ENCODE results near the gene IL18.

Gene IL18

DNA sequence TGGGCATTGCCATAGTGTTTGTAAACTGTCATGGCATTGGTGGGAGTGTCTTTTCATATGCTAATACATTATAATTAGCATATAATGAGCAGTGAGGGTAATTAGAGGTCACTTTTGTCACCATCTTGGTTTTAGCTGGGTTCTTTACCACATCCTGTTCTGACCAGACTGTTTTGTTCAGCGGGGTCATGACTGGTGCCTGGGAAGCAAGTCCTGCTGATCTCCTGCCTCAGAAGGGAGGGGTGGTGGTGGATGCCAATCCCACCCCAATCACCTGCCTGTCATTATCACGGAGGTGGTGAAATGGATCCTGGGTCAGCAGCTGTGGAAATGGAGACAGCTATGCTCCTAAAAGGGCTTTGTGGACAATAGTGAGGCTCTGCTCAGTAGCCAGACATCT, 31.2 kb downstream of the IL18 start:
- no peak for DNase-seq (ENCODE audit: low read depth)
- TF ChIP-seq, protein P1, sequence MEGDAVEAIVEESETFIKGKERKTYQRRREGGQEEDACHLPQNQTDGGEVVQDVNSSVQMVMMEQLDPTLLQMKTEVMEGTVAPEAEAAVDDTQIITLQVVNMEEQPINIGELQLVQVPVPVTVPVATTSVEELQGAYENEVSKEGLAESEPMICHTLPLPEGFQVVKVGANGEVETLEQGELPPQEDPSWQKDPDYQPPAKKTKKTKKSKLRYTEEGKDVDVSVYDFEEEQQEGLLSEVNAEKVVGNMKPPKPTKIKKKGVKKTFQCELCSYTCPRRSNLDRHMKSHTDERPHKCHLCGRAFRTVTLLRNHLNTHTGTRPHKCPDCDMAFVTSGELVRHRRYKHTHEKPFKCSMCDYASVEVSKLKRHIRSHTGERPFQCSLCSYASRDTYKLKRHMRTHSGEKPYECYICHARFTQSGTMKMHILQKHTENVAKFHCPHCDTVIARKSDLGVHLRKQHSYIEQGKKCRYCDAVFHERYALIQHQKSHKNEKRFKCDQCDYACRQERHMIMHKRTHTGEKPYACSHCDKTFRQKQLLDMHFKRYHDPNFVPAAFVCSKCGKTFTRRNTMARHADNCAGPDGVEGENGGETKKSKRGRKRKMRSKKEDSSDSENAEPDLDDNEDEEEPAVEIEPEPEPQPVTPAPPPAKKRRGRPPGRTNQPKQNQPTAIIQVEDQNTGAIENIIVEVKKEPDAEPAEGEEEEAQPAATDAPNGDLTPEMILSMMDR (conservative IDR thresholded peaks at IDR 0.05; ENCODE audit: low read length), result no peak
- no peak overlapping the region for H3K4me3 ChIP-seq (ENCODE audit: low read length)

DNA sequence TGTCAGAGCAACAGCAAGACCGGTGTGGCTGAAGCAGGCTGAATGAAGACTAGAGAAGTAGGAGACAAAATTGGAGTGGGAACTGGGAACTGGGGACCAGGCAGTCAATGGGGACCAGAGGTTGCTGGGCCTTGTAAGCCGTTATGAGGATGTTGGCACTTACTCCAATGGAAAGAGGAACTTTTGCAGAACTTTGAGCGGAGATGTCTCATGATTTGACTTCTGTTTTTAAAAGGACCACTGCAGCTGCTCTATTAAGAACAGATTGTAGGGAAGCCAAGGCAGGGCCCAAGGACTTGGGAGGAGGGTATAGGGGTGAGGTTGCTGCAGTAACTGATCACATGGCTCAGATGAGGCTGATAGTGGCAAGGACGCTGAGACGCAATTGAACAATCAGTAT, 34.2 kb downstream of the IL18 start:
- TF ChIP-seq, protein P1 (conservative IDR thresholded peaks at IDR 0.05; ENCODE audit: low read length), result no peak
- DNase-seq (ENCODE audit: low read depth), result no peak
- H3K4me3 ChIP-seq (ENCODE audit: low read length), result no peak overlapping the region

DNA sequence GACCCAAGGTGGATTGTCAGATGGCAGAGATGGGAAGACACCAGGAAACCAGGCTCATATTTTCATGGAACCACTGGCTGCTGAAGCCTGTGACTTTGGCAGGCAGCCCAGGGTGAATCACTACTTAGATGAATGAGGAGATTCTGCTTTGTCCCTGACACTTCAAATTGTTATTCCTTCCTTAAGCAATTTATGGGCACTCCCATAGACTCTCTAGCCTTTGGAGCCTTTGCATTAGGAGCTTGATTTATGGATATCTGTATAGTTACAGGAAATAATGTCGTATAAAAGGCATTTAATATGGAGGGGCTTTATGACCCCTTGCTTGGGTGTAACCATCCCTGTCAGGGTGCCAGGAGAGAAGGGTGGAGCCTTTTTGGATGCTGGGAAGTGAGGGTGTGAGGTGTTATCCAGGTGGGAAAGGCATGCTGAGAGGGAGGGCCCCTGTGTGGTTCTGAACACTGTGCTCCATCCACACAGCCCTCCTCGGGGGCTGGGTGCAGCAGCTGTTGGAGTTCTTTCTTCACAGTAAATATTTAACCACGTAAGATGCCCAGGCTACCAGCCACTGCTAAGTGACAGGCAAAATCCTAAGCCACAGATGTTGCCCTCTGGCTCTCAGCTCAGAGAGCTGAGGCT, 35.3 kb downstream of the IL18 start:
- TF ChIP-seq, protein P1 (conservative IDR thresholded peaks at IDR 0.05; ENCODE audit: low read length), result no peak
- no peak overlapping the region for H3K4me3 ChIP-seq (ENCODE audit: low read length)
- DNase-seq (ENCODE audit: low read depth), result peak; percentile 81

DNA sequence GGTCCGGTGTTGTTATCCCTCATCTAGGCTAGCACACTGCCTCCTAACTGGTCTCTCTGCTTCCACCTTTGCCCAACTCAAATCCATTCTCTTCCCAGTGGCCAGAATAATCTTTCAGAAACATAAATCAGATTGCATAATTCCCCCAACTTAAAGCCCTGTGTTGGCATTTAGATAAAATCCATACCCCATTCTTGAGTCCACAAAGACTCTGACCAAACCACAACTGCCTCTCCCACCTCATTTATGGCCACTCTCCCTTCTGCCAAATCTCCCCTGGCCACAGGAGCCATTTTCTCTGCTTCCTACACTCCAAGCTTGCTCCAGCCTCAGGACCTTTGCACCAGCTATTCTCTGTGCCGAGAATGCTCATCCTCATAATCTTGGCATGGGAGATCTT, 36.8 kb downstream of the IL18 start:
- TF ChIP-seq, protein P1 (conservative IDR thresholded peaks at IDR 0.05; ENCODE audit: low read length), result no peak
- DNase-seq (ENCODE audit: low read depth), result no peak
- H3K4me3 ChIP-seq (ENCODE audit: low read length), result no peak overlapping the region

DNA sequence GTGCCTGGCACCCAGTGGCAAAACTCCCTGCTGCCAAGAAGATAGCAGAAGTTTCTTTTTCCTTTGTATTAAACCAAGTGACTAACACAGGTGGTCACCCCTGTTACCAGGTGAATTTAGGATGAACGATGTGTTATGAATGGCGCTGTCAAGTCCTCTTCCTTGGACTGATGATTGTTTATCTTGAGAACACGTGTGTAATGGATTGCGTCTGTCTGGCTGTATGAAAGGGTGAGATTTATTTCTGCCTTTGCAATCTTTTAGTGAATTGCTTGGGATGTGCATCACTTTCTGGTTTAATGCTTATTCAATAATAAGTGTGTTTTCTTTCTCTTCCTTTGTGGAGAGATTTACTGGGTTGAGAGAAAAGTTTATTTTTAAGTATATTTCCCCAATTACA, 40.8 kb downstream of the IL18 start:
- DNase-seq (ENCODE audit: low read depth), result no peak

DNA sequence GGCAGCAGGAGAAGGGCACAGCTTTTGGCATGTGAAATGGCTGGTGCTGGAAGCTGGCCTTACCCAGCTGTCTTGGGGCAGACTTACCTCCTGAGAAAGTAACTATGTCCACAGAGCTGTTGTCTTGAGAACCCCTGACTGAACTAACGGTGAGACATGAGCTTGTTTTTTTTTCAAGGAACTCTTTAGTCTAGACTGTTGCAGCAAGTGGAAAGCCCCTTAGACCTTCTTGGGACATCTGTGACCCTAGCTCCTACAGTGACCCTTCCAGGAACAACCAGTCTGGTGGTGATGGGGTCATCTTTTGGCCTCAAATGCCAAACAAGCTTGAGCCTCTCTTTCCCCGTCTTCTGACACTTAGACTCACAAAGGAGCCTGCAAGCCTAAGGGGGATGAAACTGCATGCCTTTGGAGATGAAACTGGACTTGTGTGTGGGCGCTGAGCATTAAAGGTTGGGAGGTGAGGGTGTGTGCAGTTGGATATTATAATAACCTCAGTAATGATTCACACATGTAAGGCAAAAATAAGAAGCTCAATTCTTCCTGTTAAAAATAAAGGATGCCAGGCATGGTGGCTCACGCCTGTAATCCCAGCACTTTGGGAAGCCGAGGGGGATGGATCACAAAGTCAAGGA, 41.8 kb downstream of the IL18 start:
- TF ChIP-seq, protein P1 (conservative IDR thresholded peaks at IDR 0.05; ENCODE audit: low read length), result no peak

More for the DNA sequence above, 40.8 kb downstream of the IL18 start:
- TF ChIP-seq, protein P1 (conservative IDR thresholded peaks at IDR 0.05; ENCODE audit: low read length), result no peak
- no peak overlapping the region for H3K4me3 ChIP-seq (ENCODE audit: low read length)

DNA sequence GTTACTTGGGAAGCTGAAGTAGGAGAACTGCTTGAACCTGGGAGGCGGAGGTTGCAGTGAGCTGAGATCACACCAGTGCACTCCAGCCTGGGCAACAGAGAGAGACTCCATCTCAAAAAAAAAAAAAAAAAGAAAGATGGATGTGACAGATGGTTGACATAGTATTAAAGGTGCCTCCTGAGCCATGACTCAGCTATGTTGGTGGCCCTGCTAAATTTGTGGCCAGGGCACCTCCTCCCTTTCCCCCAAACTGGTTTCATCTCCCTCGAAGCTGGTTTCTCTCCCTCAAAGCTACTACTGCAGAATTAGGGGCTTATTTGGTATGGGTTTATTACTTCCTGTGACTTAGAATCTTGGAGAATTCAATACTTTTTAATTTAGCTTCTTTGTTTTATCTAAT, 45.7 kb downstream of the IL18 start:
- no peak for DNase-seq (ENCODE audit: low read depth)
- TF ChIP-seq, protein P1 (conservative IDR thresholded peaks at IDR 0.05; ENCODE audit: low read length), result no peak
- no peak overlapping the region for H3K4me3 ChIP-seq (ENCODE audit: low read length)

More for the DNA sequence above, 41.8 kb downstream of the IL18 start:
- no peak overlapping the region for H3K4me3 ChIP-seq (ENCODE audit: low read length)
- DNase-seq (ENCODE audit: low read depth), result no peak
